ENCODE measurements around the gene CEACAM4. TPM values are rescaled to one million over a fixed set of nuclear protein-coding genes. Genes with fewer than 3 reads are reported as not detected.

The CEACAM4 gene
- total RNA-seq, 2 experiments from 2014 or later: not detected

DNA sequence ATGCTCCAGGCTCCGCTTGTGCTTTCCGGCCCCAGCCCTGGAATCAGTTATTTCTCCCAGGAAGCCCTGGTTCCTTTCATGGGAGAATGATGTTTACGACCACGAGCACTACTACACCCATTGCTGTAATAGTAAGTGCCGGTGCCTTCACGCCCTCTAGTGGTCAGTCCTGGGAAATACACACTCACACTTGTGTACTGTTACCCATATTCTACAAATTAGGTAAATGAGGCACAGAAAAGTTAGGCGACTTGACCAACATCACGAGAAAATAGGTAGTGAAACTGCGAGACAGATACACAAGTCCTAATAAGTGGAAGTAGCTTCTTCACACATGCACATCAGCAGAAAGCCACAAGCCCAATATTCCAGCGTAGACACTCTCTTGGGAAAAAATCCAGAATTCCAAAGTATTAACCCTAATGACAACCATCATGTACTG lies 29.3 kb downstream of the CEACAM4 start:
- CTCF ChIA-PET: interaction anchor here (0.6 to 7.3 kb wide), 46 partner anchors 9 to 431 kb away, joined by 3 to 100 read pairs (median 4); partner anchors contain the start of genes B9D2, CEACAM21 and DMAC2
- no peaks in the 10 kb centered on the region for H3K36me3 Mint-ChIP-seq (ENCODE audit: low read depth)
- peak; percentile 83 for ATAC-seq
- peak overlapping the region; percentile 4 for H3K4me3 Mint-ChIP-seq
- peak; percentile 83 for DNase-seq
- POLR2A ChIA-PET: no interaction called here
- peaks cover 5% of the 10 kb centered on the region for H3K27me3 Mint-ChIP-seq
- H3K27ac Mint-ChIP-seq: no peak overlapping the region
- intact Hi-C loops (cut with DNase I, micrococcal nuclease): loop anchor here in 1 of 2 experiments (1.0 to 5.0 kb wide), 2 partner anchors 55 to 148 kb away; no protein-coding TSS in a partner anchor
- H3K4me1 Mint-ChIP-seq: peaks cover 12% of the 10 kb centered on the region
- H3K9me3 Mint-ChIP-seq (ENCODE audit: low read depth): no peaks in the 10 kb centered on the region

DNA sequence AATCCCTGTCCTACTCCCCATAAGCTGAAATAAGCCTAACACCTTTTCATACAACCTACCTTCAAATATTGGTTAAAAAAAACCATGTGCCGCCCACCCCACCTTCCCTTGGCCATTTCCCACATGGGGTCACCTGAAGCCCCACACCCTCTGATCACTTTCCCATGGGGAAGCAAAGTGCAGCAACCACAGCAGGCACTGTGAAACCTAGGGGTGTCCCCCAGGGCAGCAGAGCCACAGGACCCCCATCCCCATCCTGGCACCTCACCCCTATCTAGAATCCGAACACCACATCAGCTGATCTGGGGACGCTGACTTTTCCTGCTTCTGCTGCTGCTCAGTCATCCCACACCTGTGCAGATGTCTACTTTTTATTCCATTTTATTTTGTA lies 31.0 kb downstream of the CEACAM4 start:
- intact Hi-C loops (cut with DNase I, micrococcal nuclease): loop anchor here (1.0 to 5.0 kb wide), 9 partner anchors 20 to 155 kb away; partner anchors contain the start of gene CEACAM21 (in 2 of the 2)
- Mint-ChIP-seq H3K27me3 (peaks cover 5% of the 10 kb centered on the region), H3K4me3 (no peak overlapping the region), H3K27ac (no peak overlapping the region), H3K4me1 (peaks cover 12% of the 10 kb centered on the region), H3K36me3 (ENCODE audit: low read depth) (no peaks in the 10 kb centered on the region), H3K9me3 (ENCODE audit: low read depth) (no peaks in the 10 kb centered on the region)
- ChIA-PET POLR2A (no interaction called here), CTCF (interaction anchor here (0.8 to 7.3 kb wide), 13 partner anchors 9 to 392 kb away, joined by 3 to 100 read pairs (median 7); partner anchors contain the start of gene DMAC2)
- no peak for DNase-seq
- ATAC-seq: no peak

DNA sequence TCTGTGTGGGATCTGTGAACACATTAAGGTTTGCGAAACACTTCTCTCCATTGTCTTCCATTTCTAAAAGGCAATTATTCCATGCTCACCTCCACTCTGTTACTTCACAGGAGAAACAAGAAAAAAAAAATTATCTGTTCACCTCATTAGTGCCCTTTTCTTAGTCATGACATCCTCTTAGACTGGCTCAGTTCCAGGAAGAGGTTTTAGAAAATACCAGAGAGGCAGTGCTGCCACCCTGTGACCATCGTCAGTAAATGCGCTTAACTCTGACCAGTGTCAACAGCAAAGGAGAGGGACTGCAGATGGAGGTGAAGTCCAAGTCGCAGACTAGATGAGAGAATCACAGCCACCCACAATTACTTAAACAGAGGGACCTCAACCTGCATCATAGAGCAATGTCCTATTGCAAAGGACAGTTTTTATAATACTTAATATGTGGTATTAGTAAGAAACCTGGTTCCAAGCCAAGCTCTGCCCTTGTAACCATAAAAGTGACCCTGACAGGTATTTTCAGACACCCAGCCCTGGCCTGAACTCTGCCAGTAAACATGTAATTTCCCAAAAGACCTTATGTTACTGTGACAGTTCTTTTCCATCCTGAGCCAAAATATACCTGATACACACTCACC lies 31.5 kb downstream of the CEACAM4 start:
- intact Hi-C loops (cut with DNase I, micrococcal nuclease): loop anchor here (1.0 to 5.0 kb wide), 9 partner anchors 19 to 155 kb away; partner anchors contain the start of gene CEACAM21 (in 2 of the 2)
- Mint-ChIP-seq H3K9me3 (ENCODE audit: low read depth) (no peaks in the 10 kb centered on the region), H3K4me3 (no peak overlapping the region), H3K36me3 (ENCODE audit: low read depth) (no peaks in the 10 kb centered on the region), H3K27ac (no peak overlapping the region), H3K27me3 (peaks cover 5% of the 10 kb centered on the region), H3K4me1 (peaks cover 12% of the 10 kb centered on the region)
- DNase-seq (peak; percentile 83), ATAC-seq (peak; percentile 93)
- ChIA-PET POLR2A (no interaction called here), CTCF (interaction anchor here (0.8 to 7.3 kb wide), 12 partner anchors 9 to 156 kb away, joined by 3 to 100 read pairs (median 8); partner anchors contain the start of gene DMAC2)

DNA sequence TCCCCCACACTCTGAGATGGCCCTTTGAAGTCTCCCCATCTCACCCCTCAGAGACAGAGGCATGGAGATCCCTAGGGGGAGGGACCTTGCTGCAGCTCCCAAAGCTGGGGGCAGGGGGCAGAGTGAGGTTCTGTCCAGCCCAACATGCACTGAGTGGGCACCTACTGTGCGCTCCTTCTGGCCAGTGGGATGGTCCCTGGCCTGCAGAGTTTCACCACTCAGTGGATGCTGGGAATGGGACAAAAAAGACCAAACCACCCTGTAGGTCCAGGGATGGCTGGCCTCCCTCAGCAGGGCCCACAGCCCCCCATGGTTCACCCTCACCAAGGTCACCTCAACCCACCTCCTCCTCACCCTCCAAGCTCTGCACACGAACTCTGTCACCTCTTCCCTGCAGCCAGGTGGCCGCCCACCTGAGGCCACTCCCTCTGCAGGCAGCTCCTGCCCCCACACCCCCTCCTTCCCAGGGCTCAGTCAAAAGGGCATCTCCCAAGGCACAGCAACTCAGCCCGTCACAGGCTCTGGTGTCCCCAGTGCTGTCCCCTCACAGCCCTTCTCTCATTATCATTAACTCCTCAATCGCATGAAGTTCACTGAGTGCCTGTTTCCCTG lies 34.8 kb downstream of the CEACAM4 start:
- ChIA-PET CTCF (interaction anchor here (0.6 to 7.3 kb wide), 4 partner anchors 11 to 142 kb away, joined by 3 to 100 read pairs (median 34); no protein-coding TSS in a partner anchor), POLR2A (no interaction called here)
- Mint-ChIP-seq H3K27me3 (peaks cover 4% of the 10 kb centered on the region), H3K4me1 (peaks cover 10% of the 10 kb centered on the region), H3K36me3 (ENCODE audit: low read depth) (no peaks in the 10 kb centered on the region), H3K9me3 (ENCODE audit: low read depth) (no peaks in the 10 kb centered on the region), H3K27ac (no peak overlapping the region), H3K4me3 (no peak overlapping the region)
- DNase-seq (no peak), ATAC-seq (no peak)
- intact Hi-C loops (cut with DNase I, micrococcal nuclease): no loop called here

DNA sequence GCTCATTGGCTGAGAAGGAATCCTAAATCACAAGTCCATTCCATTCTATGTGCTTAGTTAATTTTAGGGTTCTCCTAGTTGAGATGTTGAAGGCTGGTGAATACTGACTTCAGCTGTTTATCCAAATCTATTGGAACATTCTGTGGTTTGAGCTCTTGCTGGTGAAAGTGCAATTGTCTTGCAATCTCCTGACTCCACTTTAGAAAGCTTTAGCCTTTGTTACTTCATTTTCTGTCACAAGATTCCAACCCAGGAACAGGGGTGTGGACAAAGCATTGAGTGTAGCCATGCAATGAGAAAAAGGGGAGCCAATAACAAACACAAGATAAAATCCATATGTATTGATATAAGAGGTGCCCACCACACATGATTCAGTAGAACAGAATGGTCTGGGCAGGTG lies 35.9 kb downstream of the CEACAM4 start:
- ATAC-seq: no peak
- Mint-ChIP-seq H3K27me3 (peaks cover 4% of the 10 kb centered on the region), H3K36me3 (ENCODE audit: low read depth) (no peaks in the 10 kb centered on the region), H3K4me3 (no peak overlapping the region), H3K4me1 (peaks cover 10% of the 10 kb centered on the region), H3K9me3 (ENCODE audit: low read depth) (no peaks in the 10 kb centered on the region), H3K27ac (no peak overlapping the region)
- intact Hi-C loops (cut with DNase I, micrococcal nuclease): no loop called here
- CTCF ChIA-PET: interaction anchor here (0.5 to 1.2 kb wide), 4 partner anchors 51 to 141 kb away, joined by 3 to 5 read pairs (median 3); no protein-coding TSS in a partner anchor
- POLR2A ChIA-PET: no interaction called here
- no peak for DNase-seq

DNA sequence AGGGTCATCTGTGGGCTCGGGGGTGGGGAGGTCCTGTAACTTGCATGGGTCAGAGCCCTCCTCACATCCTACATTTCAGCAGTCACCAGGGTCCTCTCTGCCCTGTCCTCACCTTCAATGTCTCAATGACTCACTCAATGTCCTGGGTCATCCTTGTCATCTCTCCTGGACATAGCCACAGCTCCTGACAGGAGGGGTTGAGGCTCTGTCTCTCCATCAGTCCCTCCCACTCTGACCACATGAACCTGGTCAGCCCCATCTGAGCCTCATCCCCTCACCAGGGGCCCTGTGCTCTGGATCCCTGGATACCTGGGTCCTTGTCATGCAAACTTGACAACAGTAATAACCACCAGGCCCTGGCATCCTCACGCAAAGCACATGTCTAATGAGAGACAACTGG lies 37.5 kb downstream of the CEACAM4 start:
- Mint-ChIP-seq H3K4me1 (no peaks in the 10 kb centered on the region), H3K27me3 (no peaks in the 10 kb centered on the region), H3K4me3 (no peak overlapping the region), H3K27ac (no peak overlapping the region), H3K36me3 (ENCODE audit: low read depth) (peaks cover 3% of the 10 kb centered on the region), H3K9me3 (ENCODE audit: low read depth) (no peaks in the 10 kb centered on the region)
- ChIA-PET CTCF (no interaction called here), POLR2A (no interaction called here)
- no peak for ATAC-seq
- DNase-seq: no peak
- intact Hi-C loops (cut with DNase I, micrococcal nuclease): no loop called here

DNA sequence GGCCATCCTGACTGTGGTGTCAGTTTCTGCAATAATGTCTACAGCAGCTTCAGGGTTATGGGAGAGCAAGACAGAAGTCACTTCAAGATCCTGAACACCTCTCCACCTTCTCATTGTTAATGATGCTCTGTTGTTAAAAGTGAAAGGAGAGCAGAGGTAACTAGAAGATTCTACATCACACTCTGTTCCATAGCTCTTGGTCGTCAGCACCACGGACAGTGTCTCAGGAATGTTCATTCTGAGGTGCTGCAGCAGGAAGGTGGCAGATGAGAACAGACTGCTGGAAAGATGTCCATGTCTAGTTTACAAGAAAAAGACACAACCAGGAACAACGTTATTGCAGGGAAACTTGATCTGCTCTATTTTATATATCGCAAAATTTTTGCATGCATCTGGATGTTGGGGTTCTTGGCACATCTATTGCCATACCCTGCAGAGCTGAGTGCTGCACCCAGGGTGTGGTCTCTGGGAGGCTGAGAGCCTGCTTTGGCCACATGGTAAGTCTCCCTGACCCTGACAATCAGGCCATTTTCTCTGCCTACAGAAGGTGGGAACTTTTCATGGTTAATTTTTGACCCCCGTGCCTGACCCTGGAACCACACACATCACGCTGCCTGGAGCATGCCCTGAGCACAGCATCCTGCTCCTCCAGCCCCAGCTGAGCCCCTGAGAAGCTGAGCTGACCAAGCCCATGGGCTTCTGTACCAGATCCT lies 38.2 kb downstream of the CEACAM4 start:
- DNase-seq: peak; percentile 58
- ChIA-PET POLR2A (no interaction called here), CTCF (interaction anchor here (1.0 kb wide), 2 partner anchors 53 to 131 kb away, joined by 3 read pairs; no protein-coding TSS in a partner anchor)
- Mint-ChIP-seq H3K27me3 (no peaks in the 10 kb centered on the region), H3K9me3 (ENCODE audit: low read depth) (no peaks in the 10 kb centered on the region), H3K27ac (no peak overlapping the region), H3K4me3 (no peak overlapping the region), H3K36me3 (ENCODE audit: low read depth) (peaks cover 6% of the 10 kb centered on the region), H3K4me1 (no peaks in the 10 kb centered on the region)
- ATAC-seq: no peak
- intact Hi-C loops (cut with DNase I, micrococcal nuclease): no loop called here

DNA sequence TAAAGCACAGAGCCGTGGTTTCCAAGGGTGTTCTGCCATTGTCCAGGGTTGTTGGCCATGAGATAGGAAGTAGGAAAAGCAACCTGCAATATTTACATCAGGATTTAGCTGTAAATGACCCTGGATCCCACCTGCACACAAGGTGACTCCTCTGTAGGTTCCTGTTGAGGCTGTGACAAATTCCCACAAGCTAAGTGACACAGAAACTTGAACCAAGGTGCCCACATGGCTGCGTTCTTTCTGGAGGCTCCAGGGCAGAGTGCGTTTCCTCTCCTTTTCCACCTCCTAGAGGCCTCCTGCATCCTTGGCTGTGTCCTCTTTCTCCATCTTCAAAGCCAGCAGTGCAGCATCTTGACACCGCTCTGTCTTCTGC lies 39.0 kb downstream of the CEACAM4 start:
- Mint-ChIP-seq H3K4me3 (no peak overlapping the region), H3K27ac (no peak overlapping the region), H3K27me3 (no peaks in the 10 kb centered on the region), H3K36me3 (ENCODE audit: low read depth) (peaks cover 14% of the 10 kb centered on the region), H3K4me1 (no peaks in the 10 kb centered on the region), H3K9me3 (ENCODE audit: low read depth) (peaks cover 5% of the 10 kb centered on the region)
- ChIA-PET CTCF (interaction anchor here (1.0 kb wide), 2 partner anchors 54 to 130 kb away, joined by 3 read pairs; no protein-coding TSS in a partner anchor), POLR2A (no interaction called here)
- DNase-seq (no peak), ATAC-seq (no peak)
- intact Hi-C loops (cut with DNase I, micrococcal nuclease): no loop called here

DNA sequence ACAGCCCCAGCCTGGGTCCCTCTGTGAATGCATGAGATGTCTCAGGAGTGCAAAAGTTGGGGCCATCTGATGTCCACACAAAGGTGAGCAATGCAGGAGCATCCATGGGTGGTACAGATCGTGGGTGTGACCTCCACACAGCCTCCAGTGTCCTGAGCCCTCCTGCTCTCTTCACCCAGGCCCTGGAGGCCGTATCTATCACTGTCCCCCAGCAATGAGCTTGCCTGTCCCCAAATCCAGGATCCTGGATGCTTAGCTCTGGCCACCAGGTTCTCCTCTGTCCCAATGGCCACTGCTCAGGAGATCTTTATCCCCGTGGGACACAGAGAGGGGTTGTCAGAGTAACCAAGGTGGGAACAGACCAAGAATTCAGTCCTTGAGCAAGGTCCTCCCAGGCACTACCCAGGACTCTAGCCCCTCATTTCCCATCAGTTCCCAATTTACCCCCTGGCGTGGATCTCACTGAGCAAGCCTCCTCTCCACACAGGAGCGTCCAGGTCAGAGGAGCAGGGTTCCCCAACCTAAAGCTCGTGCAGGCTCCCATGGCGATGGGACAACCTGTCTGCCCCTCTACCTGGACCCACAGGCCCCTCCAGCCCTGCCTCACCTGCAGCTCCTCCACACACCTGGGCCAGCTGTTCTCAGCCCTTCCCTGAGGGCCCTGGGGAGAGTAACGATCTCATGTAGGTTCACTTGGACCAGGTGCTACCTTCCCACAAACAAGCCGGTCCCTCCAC lies 39.6 kb downstream of the CEACAM4 start:
- no peak overlapping the region for H3K27ac Mint-ChIP-seq
- H3K4me3 Mint-ChIP-seq: no peak overlapping the region
- peaks cover 7% of the 10 kb centered on the region for H3K9me3 Mint-ChIP-seq (ENCODE audit: low read depth)
- POLR2A ChIA-PET: no interaction called here
- DNase-seq: no peak
- intact Hi-C loops (cut with DNase I, micrococcal nuclease): no loop called here
- H3K27me3 Mint-ChIP-seq: no peaks in the 10 kb centered on the region
- CTCF ChIA-PET: interaction anchor here (0.7 to 1.0 kb wide), 2 partner anchors 54 to 274 kb away, joined by 3 read pairs; no protein-coding TSS in a partner anchor
- no peaks in the 10 kb centered on the region for H3K4me1 Mint-ChIP-seq
- peaks cover 20% of the 10 kb centered on the region for H3K36me3 Mint-ChIP-seq (ENCODE audit: low read depth)
- no peak for ATAC-seq

DNA sequence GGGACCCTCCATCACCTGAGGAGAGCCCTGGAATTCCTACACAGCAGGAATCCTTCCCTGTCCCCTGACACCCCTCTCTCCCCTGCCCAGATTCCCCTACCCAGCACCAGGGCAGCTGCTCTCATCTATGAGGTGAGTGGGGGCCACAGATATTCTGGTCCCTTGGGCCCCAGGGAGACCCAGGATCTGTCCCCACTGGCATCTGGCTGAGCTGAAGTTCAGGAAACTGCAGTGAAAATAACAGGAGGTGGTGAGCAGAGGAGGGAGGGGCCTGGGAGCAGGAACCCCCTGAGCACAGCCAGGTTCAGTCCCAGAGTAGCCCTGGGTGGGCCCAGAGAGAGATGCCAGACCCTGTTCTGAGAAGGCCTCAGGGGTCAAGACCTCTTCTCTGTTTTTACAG lies 40.8 kb downstream of the CEACAM4 start:
- DNase-seq (no peak), ATAC-seq (no peak)
- Mint-ChIP-seq H3K4me3 (no peak overlapping the region), H3K27me3 (no peaks in the 10 kb centered on the region), H3K4me1 (no peaks in the 10 kb centered on the region), H3K36me3 (ENCODE audit: low read depth) (peaks cover 32% of the 10 kb centered on the region), H3K27ac (no peak overlapping the region), H3K9me3 (ENCODE audit: low read depth) (peaks cover 17% of the 10 kb centered on the region)
- ChIA-PET CTCF (no interaction called here), POLR2A (no interaction called here)
- intact Hi-C loops (cut with DNase I, micrococcal nuclease): no loop called here

DNA sequence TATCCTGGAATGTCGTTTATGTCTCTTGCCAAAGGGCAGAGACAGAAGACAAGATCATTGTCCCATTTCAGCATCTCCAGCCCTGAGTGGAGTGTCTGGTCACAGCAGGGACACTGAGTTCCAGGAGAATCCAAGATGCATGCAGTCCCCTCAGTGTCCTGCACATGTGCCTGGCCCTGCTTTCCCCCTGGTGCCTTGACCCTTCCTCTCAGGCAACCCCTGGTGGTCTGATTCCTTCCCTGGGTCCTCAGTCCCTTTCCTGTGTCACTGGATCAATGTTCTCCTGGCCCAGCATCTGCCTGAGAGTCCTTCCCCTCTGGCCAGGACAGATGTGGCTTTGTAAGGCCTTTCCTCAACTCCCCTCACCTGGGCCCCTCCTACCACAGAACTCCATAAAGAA lies 41.9 kb downstream of the CEACAM4 start:
- no peak for ATAC-seq

More for the DNA sequence above, 41.9 kb downstream of the CEACAM4 start:
- no peak overlapping the region for H3K4me3 Mint-ChIP-seq
- intact Hi-C loops (cut with DNase I, micrococcal nuclease): no loop called here
- peaks cover 43% of the 10 kb centered on the region for H3K36me3 Mint-ChIP-seq (ENCODE audit: low read depth)
- no peak for DNase-seq
- no peaks in the 10 kb centered on the region for H3K27me3 Mint-ChIP-seq
- peaks cover 19% of the 10 kb centered on the region for H3K9me3 Mint-ChIP-seq (ENCODE audit: low read depth)
- no peak overlapping the region for H3K27ac Mint-ChIP-seq
- CTCF ChIA-PET: no interaction called here
- H3K4me1 Mint-ChIP-seq: no peaks in the 10 kb centered on the region
- POLR2A ChIA-PET: no interaction called here

Measured in activated CD4-positive, alpha-beta T cell treated with anti-CD3 and anti-CD28 coated beads for 36 hours (primary cell).